Subcutaneous adipose tissue (tissue), 4 donors: Measurements from ENCODE around the gene OLFM2. TPM values are rescaled to one million over a fixed set of nuclear protein-coding genes. Genes with fewer than 3 reads are reported as not detected.

ENCODE experiments used
- total RNA-seq, 4 donors: library from RNA; depleted of rRNA; stranded (reverse); fragments of >200 nt; gene quantifications; one replicate each; pipeline ENCODE4 v1.1.0, GENCODE V29; 2016
- TF ChIP-seq, protein P1 (sequence below): fragments of 450-650 bp; IDR thresholded peaks from one replicate; pipeline ENCODE4 v1.5.1; 2016; ENCODE audit warnings: low read depth, mild to moderate bottlenecking, control low read depth, antibody characterized with exemption, moderate library complexity

OLFM2 gene
- total RNA-seq, 4 donors from 2014 or later = 21.8 to 258 (median 57.7) TPM

DNA sequence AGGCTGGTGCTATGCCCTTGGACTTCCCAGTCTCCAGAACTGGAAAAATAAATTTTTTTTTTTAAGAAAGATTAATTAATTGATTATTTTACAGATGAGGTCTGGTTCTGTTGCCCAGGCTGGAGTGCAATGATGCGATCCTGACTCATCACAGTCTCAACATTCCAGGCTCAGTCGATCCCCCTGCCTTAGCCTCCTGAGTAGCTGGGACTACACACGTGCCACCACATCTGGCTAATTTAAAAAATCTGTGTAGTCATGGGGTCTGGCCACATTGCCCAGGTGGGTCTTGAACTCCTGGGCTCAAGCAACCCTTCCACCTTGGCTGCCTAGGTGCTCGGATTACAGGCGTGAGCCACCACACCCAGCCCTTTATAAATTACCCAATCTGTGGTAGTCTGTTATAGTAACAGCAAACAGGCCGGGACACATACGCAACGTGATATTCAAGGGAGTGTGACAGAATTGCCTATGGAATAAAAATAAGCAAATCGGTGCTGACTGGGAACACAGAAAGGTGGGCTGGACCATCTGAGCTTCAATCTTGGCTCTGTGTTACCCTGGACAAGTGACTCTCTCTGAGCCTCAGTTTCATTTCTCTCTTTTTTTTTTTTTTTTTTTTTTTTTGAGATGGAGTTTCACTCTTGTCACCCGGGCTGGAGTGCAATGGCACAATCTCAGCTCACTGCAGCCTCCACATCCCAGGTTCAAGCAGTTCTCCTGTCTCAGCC lies 58.4 kb downstream of the OLFM2 start:
- TF ChIP-seq, protein P1, sequence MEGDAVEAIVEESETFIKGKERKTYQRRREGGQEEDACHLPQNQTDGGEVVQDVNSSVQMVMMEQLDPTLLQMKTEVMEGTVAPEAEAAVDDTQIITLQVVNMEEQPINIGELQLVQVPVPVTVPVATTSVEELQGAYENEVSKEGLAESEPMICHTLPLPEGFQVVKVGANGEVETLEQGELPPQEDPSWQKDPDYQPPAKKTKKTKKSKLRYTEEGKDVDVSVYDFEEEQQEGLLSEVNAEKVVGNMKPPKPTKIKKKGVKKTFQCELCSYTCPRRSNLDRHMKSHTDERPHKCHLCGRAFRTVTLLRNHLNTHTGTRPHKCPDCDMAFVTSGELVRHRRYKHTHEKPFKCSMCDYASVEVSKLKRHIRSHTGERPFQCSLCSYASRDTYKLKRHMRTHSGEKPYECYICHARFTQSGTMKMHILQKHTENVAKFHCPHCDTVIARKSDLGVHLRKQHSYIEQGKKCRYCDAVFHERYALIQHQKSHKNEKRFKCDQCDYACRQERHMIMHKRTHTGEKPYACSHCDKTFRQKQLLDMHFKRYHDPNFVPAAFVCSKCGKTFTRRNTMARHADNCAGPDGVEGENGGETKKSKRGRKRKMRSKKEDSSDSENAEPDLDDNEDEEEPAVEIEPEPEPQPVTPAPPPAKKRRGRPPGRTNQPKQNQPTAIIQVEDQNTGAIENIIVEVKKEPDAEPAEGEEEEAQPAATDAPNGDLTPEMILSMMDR = no peak

DNA sequence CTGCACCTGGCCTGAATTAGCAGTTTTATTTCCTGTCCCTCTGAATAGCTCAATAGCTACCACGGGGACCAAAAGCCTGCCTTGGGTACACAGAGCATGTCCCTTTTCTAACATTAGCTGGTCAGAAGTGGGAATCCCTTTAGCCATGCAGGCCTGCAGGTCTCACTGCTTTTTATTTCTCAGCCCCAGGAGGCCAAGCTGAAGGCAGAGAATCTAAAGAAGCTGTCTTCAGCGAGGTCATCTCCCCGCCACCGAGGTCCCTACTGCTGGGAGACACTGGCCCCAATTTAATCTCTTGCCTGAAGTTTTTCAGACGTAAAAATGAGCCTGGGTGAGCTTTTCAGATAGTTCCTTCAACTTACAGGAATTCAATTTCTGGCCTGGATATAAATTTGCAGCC lies 60.5 kb downstream of the OLFM2 start:
- TF ChIP-seq, protein P1 = no peak

DNA sequence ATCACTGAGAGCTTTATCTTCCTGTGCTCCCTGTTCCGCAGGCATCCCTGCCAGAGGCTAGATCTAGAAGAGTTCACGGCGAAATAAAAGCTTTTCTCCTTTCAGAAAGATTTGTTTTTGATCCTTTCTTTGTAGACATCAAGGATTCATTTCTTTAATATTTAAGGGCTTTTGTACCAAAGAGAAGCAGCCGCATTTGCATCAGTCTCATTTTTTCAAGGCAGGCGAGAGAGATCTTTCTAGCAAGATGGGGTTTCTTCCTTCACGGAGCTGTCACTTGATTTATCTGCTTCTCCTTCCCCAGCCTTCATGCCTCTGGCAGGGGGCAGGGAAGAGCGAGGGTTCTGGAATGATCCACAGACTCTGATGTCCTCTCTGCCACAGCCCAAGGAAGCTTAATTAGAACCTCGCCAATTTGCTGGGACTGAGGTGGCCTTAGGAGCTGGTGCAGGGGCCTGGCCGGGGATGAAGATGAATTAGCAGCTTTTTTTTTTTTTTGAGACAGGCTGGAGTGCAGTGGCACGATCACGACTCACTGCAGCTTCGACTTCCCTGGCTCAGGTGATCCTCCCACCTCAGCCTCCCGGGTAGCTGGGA lies 61.2 kb downstream of the OLFM2 start:
- TF ChIP-seq, protein P1 = no peak

DNA sequence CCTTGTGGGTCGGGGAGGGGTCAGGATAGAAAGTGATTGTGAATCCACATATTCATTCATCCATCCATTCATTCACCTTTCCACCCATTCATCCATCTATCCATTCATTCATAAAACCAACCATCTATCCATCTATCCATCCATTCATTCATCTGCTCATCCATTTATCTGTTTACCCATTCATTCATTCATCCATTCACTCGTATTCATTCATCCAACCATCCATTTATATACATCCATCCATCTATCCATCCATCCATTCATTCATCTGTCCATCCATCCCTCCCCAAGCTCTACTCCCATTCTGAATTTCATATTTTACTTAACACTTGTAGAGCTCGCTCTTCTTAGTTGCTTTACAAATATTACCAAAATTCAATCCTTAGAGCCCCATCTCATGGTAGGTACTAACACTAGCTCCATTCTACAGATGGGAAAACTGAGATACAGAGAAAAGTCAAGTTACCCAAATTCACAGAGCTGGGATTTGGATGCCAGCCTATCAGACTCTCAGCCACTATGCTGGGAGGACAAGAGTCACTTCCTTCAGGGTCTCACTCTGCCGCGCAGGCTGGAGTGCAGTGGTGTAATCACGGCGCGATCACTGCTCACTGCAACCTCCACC lies 63.6 kb downstream of the OLFM2 start:
- TF ChIP-seq, protein P1 = no peak

DNA sequence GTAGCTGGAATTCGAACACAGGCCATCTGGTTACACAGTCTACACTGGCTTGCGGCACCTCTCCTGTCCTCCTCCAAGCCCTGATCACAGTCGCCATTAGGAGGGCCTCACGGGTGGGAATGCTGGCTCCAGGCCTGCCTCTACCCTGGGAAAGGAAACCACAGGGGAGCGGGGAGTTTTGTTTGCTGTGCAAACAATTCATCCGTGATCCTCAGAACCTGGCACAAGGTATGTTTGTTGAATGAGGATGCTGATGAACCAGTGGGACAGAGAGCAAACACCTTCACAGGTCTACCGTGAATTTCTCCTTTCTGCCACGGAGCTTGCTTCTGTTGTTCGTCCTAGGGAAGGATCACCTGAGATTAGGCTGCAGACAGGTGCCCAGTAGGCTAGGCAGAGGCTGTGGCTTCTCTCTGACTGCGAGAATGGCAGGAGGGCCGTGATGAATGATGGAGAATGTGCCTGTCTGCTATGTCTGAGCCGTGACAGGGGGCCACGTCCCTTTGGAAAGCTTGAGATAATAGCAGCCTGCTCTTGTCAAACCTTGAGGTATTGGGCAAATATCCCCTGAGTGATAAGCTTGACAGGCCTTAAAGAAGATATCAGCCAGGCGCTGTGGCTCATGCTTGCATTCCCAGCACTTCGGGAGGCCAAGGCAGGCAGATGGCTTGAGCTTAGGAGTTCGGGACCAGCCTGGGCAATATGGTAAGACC lies 64.5 kb downstream of the OLFM2 start:
- TF ChIP-seq, protein P1 = no peak

DNA sequence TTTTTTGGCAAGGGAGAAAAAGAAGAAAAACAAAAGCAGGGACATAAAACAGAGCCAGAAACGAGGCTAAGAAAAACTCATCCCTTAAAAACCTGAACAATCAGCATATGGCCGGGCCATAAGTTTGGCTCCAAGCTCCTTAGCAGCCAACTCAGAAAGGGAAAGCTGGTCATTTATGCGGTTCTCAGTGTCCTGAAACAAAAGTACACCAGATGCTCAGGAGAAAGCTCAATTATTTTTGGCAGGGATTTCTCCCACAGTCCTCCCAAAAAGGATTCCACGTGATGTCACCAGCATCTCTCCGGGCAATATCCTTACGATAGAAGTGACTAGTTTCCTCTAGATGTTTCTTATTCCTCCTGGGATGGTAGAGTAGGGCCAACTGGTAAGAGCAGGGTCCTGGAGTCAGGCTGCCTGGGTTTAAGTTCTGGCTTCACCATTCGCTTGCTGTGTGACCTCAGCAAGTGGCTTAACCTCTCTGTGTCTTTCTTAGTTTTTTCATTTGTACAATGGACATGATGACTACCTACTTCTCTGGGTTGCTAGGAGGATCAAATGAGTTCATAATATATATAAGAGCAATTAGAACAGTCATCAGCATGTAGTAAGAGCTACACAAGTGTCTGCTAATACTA lies 67.2 kb downstream of the OLFM2 start:
- TF ChIP-seq, protein P1 = no peak
